PC-9 (cell line): ENCODE data around the gene IMPA2.

Source experiments
- CTCF ChIP-seq: fragments of 200-600 bp; sonication (generic); conservative IDR thresholded peaks from 2 replicates; pipeline ENCODE4 v1.6.1; 2017; ENCODE audit warnings: mixed run types, antibody characterized with exemption, mild to moderate bottlenecking, moderate library complexity
- EZH2 ChIP-seq: fragments of 200-600 bp; sonication (generic); IDR thresholded peaks from 2 replicates; pipeline ENCODE4 v1.8.0; 2017; ENCODE audit warnings: antibody characterized with exemption, low read depth

- no peak for TF ChIP-seq CTCF
- TF ChIP-seq EZH2: no peak
These were observed 93.4 kb downstream of the IMPA2 start for GRCh38 chr18:12074736-12075135.
